ENCODE results near the gene NAPG. TPM values are rescaled to one million over a fixed set of nuclear protein-coding genes. Genes with fewer than 3 reads are reported as not detected.
"Not testable (repeated sequence)": the region's sequence is repeated elsewhere in the genome, so short reads cannot be mapped to it uniquely, and the experiment has no call there.

Gene NAPG
- total RNA-seq, 1 experiment from 2014 or later = 54.0 TPM

- Histone ChIP-seq H3K27ac (ENCODE audit: low read depth, low read length, poor library complexity, severe bottlenecking) (no peak overlapping the region), H3K36me3 (ENCODE audit: insufficient read depth, low read length, poor library complexity, severe bottlenecking) (no peaks in the 10 kb centered on the region), H3K27me3 (replicated peaks; ENCODE audit: insufficient read depth, low read depth, low read length, poor library complexity) (no peaks in the 10 kb centered on the region), H3K4me3 (ENCODE audit: low read depth, low read length, poor library complexity, severe bottlenecking) (no peak overlapping the region), H3K4me1 (ENCODE audit: insufficient read depth, low read length, poor library complexity, severe bottlenecking) (peaks cover 21% of the 10 kb centered on the region), H3K9me3 (ENCODE audit: low read depth, low read length, poor library complexity, severe bottlenecking) (peaks cover 11% of the 10 kb centered on the region)
- DNase-seq (ENCODE audit: low spot score) = no peak
- ChIA-PET POLR2A (ENCODE audit: low non-redundant PET) (no interaction called here), CTCF (no interaction called here)
- TF ChIP-seq, protein P1, sequence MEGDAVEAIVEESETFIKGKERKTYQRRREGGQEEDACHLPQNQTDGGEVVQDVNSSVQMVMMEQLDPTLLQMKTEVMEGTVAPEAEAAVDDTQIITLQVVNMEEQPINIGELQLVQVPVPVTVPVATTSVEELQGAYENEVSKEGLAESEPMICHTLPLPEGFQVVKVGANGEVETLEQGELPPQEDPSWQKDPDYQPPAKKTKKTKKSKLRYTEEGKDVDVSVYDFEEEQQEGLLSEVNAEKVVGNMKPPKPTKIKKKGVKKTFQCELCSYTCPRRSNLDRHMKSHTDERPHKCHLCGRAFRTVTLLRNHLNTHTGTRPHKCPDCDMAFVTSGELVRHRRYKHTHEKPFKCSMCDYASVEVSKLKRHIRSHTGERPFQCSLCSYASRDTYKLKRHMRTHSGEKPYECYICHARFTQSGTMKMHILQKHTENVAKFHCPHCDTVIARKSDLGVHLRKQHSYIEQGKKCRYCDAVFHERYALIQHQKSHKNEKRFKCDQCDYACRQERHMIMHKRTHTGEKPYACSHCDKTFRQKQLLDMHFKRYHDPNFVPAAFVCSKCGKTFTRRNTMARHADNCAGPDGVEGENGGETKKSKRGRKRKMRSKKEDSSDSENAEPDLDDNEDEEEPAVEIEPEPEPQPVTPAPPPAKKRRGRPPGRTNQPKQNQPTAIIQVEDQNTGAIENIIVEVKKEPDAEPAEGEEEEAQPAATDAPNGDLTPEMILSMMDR (conservative IDR thresholded peaks at IDR 0.05; ENCODE audit: low read depth, low read length) = no peak
- TF ChIP-seq EZH2 (IDR thresholded peaks at IDR 0.05; ENCODE audit: borderline replicate concordance, low read depth, low read length, poor library complexity, severe bottlenecking) = no peak
- BruUV-seq (replicated peaks) = no TSS peak
- intact Hi-C loops (cut with micrococcal nuclease; ENCODE audit: unreplicated experiment) = no loop called here
Measured at GRCh38 chr18:10500038-10500437, 25.8 kb upstream of the NAPG start.

- no TSS peak for BruUV-seq (replicated peaks)
- H3K27ac ChIP-seq (ENCODE audit: low read depth, low read length, poor library complexity, severe bottlenecking) = no peak overlapping the region
- intact Hi-C loops (cut with micrococcal nuclease; ENCODE audit: unreplicated experiment) = no loop called here
- H3K4me3 ChIP-seq (ENCODE audit: low read depth, low read length, poor library complexity, severe bottlenecking) = no peak overlapping the region
- ChIA-PET CTCF (no interaction called here), POLR2A (ENCODE audit: low non-redundant PET) (interaction anchor here (0.5 kb wide), 1 partner anchor 1290 kb away, joined by 10 read pairs; no protein-coding TSS in a partner anchor)
- no peaks in the 10 kb centered on the region for H3K27me3 ChIP-seq (replicated peaks; ENCODE audit: insufficient read depth, low read depth, low read length, poor library complexity)
- DNase-seq (ENCODE audit: low spot score) = no peak
- no peaks in the 10 kb centered on the region for H3K36me3 ChIP-seq (ENCODE audit: insufficient read depth, low read length, poor library complexity, severe bottlenecking)
- TF ChIP-seq, protein P1 (conservative IDR thresholded peaks at IDR 0.05; ENCODE audit: low read depth, low read length) = no peak
- no peak for TF ChIP-seq EZH2 (IDR thresholded peaks at IDR 0.05; ENCODE audit: borderline replicate concordance, low read depth, low read length, poor library complexity, severe bottlenecking)
- H3K4me1 ChIP-seq (ENCODE audit: insufficient read depth, low read length, poor library complexity, severe bottlenecking) = no peaks in the 10 kb centered on the region
- peaks cover 27% of the 10 kb centered on the region for H3K9me3 ChIP-seq (ENCODE audit: low read depth, low read length, poor library complexity, severe bottlenecking)
Measured at GRCh38 chr18:10504723-10505122, 21.1 kb upstream of the NAPG start.

DNA sequence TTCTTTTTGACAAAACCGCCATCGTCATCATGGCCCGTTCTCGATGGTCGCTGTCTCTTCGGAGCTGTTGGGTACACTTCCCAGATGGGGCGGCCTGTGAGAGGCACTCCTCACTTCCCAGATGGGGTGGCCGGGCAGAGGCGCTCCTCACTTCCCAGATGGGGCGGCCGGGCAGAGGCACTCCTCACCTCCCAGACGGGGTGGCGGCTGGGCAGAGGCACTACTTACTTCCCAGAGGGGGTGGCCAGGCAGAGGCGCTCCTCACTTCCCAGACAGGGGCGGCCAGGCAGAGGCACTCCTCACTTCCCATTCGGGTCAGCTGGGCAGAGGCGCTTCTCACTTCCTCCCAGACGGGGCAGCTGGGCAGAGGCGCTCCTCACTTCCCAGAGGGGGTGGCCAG lies 19.9 kb upstream of the NAPG start:
- DNase-seq (ENCODE audit: low spot score); H3K4me1 ChIP-seq (ENCODE audit: insufficient read depth, low read length, poor library complexity, severe bottlenecking); intact Hi-C loops (cut with micrococcal nuclease; ENCODE audit: unreplicated experiment); BruUV-seq (replicated peaks); H3K27me3 ChIP-seq (replicated peaks; ENCODE audit: insufficient read depth, low read depth, low read length, poor library complexity); POLR2A ChIA-PET (ENCODE audit: low non-redundant PET); H3K27ac ChIP-seq (ENCODE audit: low read depth, low read length, poor library complexity, severe bottlenecking); H3K4me3 ChIP-seq (ENCODE audit: low read depth, low read length, poor library complexity, severe bottlenecking); H3K36me3 ChIP-seq (ENCODE audit: insufficient read depth, low read length, poor library complexity, severe bottlenecking); CTCF ChIA-PET: not testable (repeated sequence)
- H3K9me3 ChIP-seq (ENCODE audit: low read depth, low read length, poor library complexity, severe bottlenecking) = peaks cover 27% of the 10 kb centered on the region

DNA sequence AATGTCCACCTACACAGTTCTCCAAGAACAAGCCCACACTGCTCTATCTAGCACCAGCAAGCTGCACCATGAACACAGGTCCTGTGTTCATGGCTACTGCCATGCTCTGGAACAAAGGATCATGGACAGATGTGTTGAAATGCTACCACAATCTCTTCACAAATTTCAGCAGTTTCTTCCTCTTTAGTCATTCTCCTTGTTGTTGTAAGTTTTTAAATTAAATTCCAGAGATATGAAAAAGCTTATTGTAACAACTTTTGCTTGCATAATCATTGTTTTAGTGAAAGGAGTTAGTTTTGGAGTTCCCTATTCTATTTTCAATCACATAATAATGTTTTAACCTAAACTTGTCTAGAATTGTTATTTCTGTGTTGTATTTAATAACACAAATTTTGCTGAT lies 17.2 kb upstream of the NAPG start:
- Histone ChIP-seq H3K9me3 (ENCODE audit: low read depth, low read length, poor library complexity, severe bottlenecking) (peaks cover 27% of the 10 kb centered on the region), H3K4me3 (ENCODE audit: low read depth, low read length, poor library complexity, severe bottlenecking) (no peak overlapping the region), H3K4me1 (ENCODE audit: insufficient read depth, low read length, poor library complexity, severe bottlenecking) (peaks cover 7% of the 10 kb centered on the region), H3K27me3 (replicated peaks; ENCODE audit: insufficient read depth, low read depth, low read length, poor library complexity) (no peaks in the 10 kb centered on the region), H3K27ac (ENCODE audit: low read depth, low read length, poor library complexity, severe bottlenecking) (no peak overlapping the region), H3K36me3 (ENCODE audit: insufficient read depth, low read length, poor library complexity, severe bottlenecking) (no peaks in the 10 kb centered on the region)
- DNase-seq (ENCODE audit: low spot score) = no peak
- no TSS peak for BruUV-seq (replicated peaks)
- TF ChIP-seq EZH2 (IDR thresholded peaks at IDR 0.05; ENCODE audit: borderline replicate concordance, low read depth, low read length, poor library complexity, severe bottlenecking) = no peak
- TF ChIP-seq, protein P1 (conservative IDR thresholded peaks at IDR 0.05; ENCODE audit: low read depth, low read length) = no peak
- ChIA-PET POLR2A (ENCODE audit: low non-redundant PET) (no interaction called here), CTCF (no interaction called here)
- intact Hi-C loops (cut with micrococcal nuclease; ENCODE audit: unreplicated experiment) = no loop called here
